OCI-LY7 (cell line): ENCODE measurements around the gene VEGFD. TPM values are rescaled to one million over a fixed set of nuclear protein-coding genes. Genes with fewer than 3 reads are reported as not detected.
A peak's percentile ranks its signal among the peaks of the same experiment; 100 is the strongest.

Experiments
- BruUV-seq: library from RNA; stranded (reverse); fragments of 400-500 nt; replicated peaks from 2 replicates; lab custom pipeline; 2021; lab: Mats Ljungman, UMichigan
- CTCF ChIA-PET: fragments of 300-600 bp; sonication (Branson Sonifier 250); formaldehyde crosslinking; loops from one replicate; lab custom pipeline; 2022; ENCODE audit warnings: antibody characterized with exemption; ENCODE audit not compliant: unreplicated experiment; lab: Charles Lee
- POLR2A ChIA-PET: fragments of 300-600 bp; sonication (Branson Sonifier 250); formaldehyde crosslinking; loops from one replicate; lab custom pipeline; 2022; ENCODE audit warnings: antibody characterized with exemption; lab: Charles Lee
- DNase-seq: peaks from one replicate; pipeline ENCODE4 v3.0.0-alpha.2; 2015; ENCODE audit warnings: low spot score
- H2AFZ ChIP-seq: fragments of 200-600 bp; sonication (generic), shearing (Covaris generic); 2 replicates; pipeline ENCODE4 v1.6.1; 2014; ENCODE audit warnings: mild to moderate bottlenecking, antibody characterized with exemption, low read length, moderate library complexity
- H3K27ac ChIP-seq: fragments of 200-600 bp; sonication (generic); 2 replicates; pipeline ENCODE4 v1.5.1; 2014; ENCODE audit warnings: mixed run types, low read depth, mild to moderate bottlenecking, moderate library complexity, low read length, inconsistent platforms; ENCODE audit not compliant: poor library complexity, severe bottlenecking
- H3K36me3 ChIP-seq: fragments of 200-600 bp; sonication (generic); 2 replicates; pipeline ENCODE4 v1.6.1; 2014; ENCODE audit warnings: mild to moderate bottlenecking, antibody characterized with exemption, low read length, moderate library complexity, mixed read lengths; ENCODE audit not compliant: insufficient read depth
- H3K4me1 ChIP-seq: fragments of 200-600 bp; sonication (generic); 2 replicates; pipeline ENCODE4 v1.5.1; 2014; ENCODE audit warnings: mild to moderate bottlenecking, low read length; ENCODE audit not compliant: insufficient read depth, poor library complexity, severe bottlenecking
- H3K4me2 ChIP-seq: fragments of 200-600 bp; sonication (generic); 2 replicates; pipeline ENCODE4 v1.6.1; 2014; ENCODE audit warnings: mild to moderate bottlenecking, low read length
- H3K4me3 ChIP-seq: fragments of 200-600 bp; sonication (generic); 2 replicates; pipeline ENCODE4 v1.5.1; 2014; ENCODE audit warnings: mild to moderate bottlenecking, low read depth, low read length; ENCODE audit not compliant: poor library complexity, severe bottlenecking
- H3K79me2 ChIP-seq: fragments of 200-600 bp; sonication (generic); 2 replicates; pipeline ENCODE4 v1.6.1; 2016; ENCODE audit warnings: low read depth, mild to moderate bottlenecking, low read length, moderate library complexity, mixed read lengths; ENCODE audit not compliant: insufficient read depth
- H3K9me2 ChIP-seq: fragments of 200-600 bp; sonication (generic); 2 replicates; pipeline ENCODE4 v1.6.1; 2016; ENCODE audit warnings: mild to moderate bottlenecking, low read length, mixed read lengths; ENCODE audit not compliant: insufficient read depth
- H3K9me3 ChIP-seq: fragments of 200-600 bp; sonication (generic); 2 replicates; pipeline ENCODE4 v1.6.1; 2014; ENCODE audit warnings: mild to moderate bottlenecking, mixed run types, low read length, mixed read lengths
- H4K20me1 ChIP-seq: fragments of 200-600 bp; sonication (generic); 2 replicates; pipeline ENCODE4 v1.6.1; 2014; ENCODE audit warnings: mild to moderate bottlenecking, antibody characterized with exemption, low read length, moderate library complexity, mixed read lengths; ENCODE audit not compliant: insufficient read depth
- CTCF ChIP-seq: fragments of 200-600 bp; sonication (generic); conservative IDR thresholded peaks from 2 replicates; pipeline ENCODE4 v1.5.1; 2014; ENCODE audit warnings: mild to moderate bottlenecking, antibody characterized with exemption, low read length, moderate library complexity, mixed read lengths
- EZH2phosphoT487 ChIP-seq: fragments of 200-600 bp; sonication (generic); IDR thresholded peaks from 2 replicates; pipeline ENCODE4 v1.6.1; 2018; ENCODE audit warnings: low read depth, borderline replicate concordance, mild to moderate bottlenecking, mixed run types, antibody characterized with exemption, low read length, moderate library complexity, mixed read lengths
- intact Hi-C: fragments of 100-400 bp; cut with micrococcal nuclease; formaldehyde crosslinking; loops from one replicate; pipeline ENCODE4 v1.10.0; 2022; ENCODE audit not compliant: unreplicated experiment
- total RNA-seq, 2 experiments: library from RNA; depleted of rRNA in 1 of 2; stranded (reverse); fragments of >200 nt in 1 of 2; shearing (Covaris generic) in 1 of 2; gene quantifications; 2 replicates each; pipeline ENCODE4 v1.2.3, GENCODE V29; 2014 to 2022

The VEGFD gene
- total RNA-seq, 2 experiments from 2014 or later = not detected

- Histone ChIP-seq H2AFZ (peak overlapping the region; percentile 93), H3K4me1 (peaks cover 10% of the 10 kb centered on the region), H4K20me1 (no peaks in the 10 kb centered on the region), H3K9me3 (no peaks in the 10 kb centered on the region), H3K9me2 (no peaks in the 10 kb centered on the region), H3K4me2 (peak overlapping the region; percentile 87), H3K4me3 (peak overlapping the region; percentile 97), H3K36me3 (peaks cover 20% of the 10 kb centered on the region), H3K27ac (no peak overlapping the region), H3K79me2 (peaks cover 16% of the 10 kb centered on the region; the same call in 1 of the 2 replicates)
- TF ChIP-seq CTCF (no peak), EZH2phosphoT487 (no peak)
- peak; percentile 11 for DNase-seq
- BruUV-seq = no TSS peak
- POLR2A ChIA-PET = interaction anchor here (1.4 kb wide), 1 partner anchor 13 kb away, joined by 3 read pairs; no protein-coding TSS in a partner anchor
- CTCF ChIA-PET = no interaction called here
- intact Hi-C loops = loop anchor here (10.0 kb wide), 1 partner anchor 339 kb away; no protein-coding TSS in a partner anchor
Observed at GRCh38 chrX:15336023-15336413, 48.2 kb downstream of the VEGFD start.

DNA sequence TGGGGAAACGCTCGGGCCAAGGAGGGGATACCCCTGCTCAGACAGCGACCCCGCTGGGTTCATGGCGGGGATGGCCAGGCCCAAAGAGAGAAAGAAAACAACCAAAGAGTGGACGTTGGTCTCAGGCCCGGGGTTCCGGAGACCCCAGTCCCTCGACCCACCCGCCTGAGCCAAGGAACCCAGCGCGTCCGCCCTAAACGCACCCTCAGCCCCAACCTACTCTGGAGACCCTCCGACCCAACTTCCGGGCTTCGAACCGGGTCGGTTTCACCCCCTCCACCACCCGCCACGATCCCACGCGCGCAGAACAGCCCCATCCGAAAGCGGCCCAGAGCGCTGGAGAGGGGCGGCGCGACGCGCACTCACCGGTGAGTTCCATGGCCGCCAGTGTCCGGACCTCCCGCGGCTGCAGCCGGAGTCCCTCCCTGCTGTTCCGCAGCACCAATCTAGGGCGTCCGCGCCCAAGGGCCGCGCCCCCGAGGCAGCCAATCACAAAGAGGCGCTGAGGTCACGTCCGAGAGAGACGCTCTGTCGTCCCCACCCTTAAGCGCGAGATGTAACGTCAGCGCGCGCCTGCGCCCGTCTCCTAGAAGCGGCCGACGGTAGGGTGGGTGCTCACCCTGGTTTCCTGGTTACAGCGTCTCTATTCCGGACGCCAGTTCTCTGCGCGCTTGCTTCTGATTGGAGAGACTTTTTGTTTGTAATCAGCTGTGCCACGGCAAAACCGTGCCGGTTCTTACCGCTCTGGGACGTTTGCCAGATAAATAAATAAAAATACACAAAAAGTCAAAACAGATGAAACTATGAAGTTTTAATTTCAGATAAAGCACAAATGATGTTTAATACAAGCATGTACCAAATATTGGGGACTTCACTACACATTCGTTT is 48.8 kb downstream of the VEGFD start, which contains the start of gene PIGA:
Gene PIGA (minus strand): TSS at position 389 of the 888 bp plus-strand sequence. CDS start 3,593 bp downstream, outside the sequence.
- Histone ChIP-seq H3K9me2 (no peaks in the 10 kb centered on the region), H3K79me2 (peaks cover 16% of the 10 kb centered on the region; the same call in 1 of the 2 replicates), H2AFZ (peak within 1 kb of the TSS; percentile 93), H3K4me1 (peaks cover 10% of the 10 kb centered on the region), H3K4me3 (peak within 1 kb of the TSS; percentile 97), H3K27ac (peak within 1 kb of the TSS; percentile 13), H3K9me3 (no peaks in the 10 kb centered on the region), H3K36me3 (peaks cover 20% of the 10 kb centered on the region), H4K20me1 (no peaks in the 10 kb centered on the region), H3K4me2 (peak within 1 kb of the TSS; percentile 87)
- ChIA-PET CTCF (no interaction called here), POLR2A (interaction anchor here (1.4 kb wide), 1 partner anchor 13 kb away, joined by 3 read pairs; no protein-coding TSS in a partner anchor)
- BruUV-seq = TSS peak; percentile 72
- intact Hi-C loops = loop anchor here (10.0 kb wide), 1 partner anchor 339 kb away; no protein-coding TSS in a partner anchor
- peak; percentile 94 for DNase-seq
- TF ChIP-seq CTCF (no peak), EZH2phosphoT487 (no peak)
